Measurements from ENCODE around the gene MAPRE2.
"Not testable (repeated sequence)": the region's sequence is repeated elsewhere in the genome, so short reads cannot be mapped to it uniquely, and the experiment has no call there.

Gene MAPRE2

DNA sequence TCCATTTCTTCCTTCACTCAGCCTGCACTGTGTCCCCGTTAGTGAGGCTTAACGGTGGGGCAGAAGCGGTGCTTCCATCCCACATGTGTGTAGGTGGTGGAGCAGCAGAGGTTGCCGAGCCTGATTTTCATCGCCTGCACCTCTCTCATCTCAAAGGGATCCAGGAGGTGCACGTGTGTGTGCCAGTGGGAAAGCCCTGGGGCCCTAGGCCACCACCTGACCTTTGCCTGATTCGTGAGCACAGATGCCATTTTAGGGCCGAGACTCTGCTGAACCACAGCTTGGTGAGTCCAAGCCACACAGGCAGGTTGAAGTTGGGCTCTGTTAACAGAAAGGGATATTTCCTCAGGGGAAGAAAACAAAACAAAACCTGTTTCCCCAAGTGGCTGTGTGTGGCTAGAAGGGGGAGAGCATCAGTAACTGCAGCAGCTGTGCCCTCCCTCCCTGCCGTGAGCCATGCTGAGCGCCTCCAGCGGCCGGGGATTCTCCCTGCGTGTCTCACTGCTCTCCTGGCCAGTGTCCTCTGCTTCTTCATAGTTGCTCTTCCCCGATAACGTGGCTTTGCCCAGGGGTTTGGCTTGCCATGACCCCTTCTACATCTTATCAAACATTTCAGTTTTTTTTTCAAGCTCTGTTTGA, 81.5 kb downstream of the MAPRE2 start:
- DNase-seq (ENCODE audit: low read depth): no peak

DNA sequence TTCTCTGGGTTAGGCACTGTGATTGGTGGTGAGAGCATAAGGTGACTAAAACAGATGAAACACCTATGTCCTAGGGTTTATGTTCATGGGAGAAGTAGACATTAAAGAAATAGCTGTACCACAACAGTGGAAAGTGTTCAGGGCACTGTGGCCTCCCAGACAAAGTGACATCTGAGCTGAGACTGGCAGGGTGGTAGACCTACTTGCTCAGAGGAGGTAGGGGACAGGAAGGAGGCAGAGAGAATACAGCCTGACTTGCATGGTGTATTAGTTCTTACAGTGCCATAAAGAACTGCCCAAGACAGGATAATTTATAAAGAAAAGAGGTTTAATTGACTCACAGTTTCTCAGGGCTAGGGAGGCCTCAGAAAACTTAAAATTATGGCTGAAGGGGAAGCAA, 82.6 kb downstream of the MAPRE2 start:
- no peak for DNase-seq (ENCODE audit: low read depth)

DNA sequence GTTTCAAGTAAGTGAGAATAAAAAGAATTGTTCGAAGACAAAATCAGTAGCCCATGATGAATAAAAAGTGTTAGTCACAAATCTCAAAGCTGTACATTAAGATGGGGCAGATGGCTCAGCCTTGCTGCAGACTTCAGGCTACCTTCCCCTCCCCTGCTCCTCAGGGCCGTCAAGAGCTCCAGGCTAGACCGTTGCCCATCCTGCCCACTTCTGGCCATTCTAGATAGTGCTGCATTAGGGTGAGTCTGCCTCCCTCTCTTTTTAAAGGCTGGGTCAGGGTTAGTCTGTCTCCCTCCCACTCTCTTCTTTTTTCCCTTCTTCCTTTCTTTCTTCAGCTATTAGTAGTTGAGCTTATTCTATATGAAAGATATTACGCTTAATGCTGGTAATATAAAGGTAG, 86.0 kb downstream of the MAPRE2 start:
- peak; percentile 17 for DNase-seq (ENCODE audit: low read depth)

DNA sequence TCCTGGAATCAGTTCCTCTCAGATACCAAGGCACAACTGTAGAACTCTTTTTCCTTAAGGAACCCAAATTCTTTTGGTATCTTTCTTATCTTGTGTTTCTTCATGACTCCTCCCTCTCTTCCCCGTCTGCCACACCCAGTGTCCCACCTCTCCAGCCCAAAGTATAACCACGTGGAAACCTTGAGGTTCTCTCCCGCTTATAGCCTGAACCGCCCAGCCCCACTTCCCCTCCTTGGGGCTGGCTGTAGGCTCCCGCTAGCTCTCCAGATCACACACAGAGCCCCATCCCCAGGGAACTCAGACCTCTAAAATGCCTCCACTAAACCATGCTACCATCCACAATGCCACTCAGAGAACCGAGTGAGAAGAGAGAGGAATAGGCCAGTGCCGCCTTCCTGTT, 87.5 kb downstream of the MAPRE2 start:
- DNase-seq (ENCODE audit: low read depth): no peak

DNA sequence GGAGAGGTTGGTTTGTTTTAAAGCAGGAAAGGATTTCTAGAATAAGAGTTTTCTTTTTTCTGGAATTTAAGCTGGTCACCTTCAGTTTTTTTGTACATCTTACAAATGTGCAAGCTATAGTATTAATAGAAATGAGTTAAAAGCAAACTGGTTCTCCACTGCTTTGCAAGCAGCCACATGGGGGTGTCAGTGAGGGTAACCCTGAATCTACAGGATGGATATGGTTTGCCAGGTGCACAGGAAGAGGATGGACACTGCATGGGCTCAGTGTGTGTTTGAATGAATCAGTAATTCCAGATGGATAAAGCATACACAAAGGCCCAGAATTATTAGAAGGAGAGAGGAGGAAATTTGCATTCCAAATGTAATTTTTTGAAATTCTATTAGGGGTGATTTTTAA, 89.0 kb downstream of the MAPRE2 start:
- DNase-seq (ENCODE audit: low read depth): no peak

DNA sequence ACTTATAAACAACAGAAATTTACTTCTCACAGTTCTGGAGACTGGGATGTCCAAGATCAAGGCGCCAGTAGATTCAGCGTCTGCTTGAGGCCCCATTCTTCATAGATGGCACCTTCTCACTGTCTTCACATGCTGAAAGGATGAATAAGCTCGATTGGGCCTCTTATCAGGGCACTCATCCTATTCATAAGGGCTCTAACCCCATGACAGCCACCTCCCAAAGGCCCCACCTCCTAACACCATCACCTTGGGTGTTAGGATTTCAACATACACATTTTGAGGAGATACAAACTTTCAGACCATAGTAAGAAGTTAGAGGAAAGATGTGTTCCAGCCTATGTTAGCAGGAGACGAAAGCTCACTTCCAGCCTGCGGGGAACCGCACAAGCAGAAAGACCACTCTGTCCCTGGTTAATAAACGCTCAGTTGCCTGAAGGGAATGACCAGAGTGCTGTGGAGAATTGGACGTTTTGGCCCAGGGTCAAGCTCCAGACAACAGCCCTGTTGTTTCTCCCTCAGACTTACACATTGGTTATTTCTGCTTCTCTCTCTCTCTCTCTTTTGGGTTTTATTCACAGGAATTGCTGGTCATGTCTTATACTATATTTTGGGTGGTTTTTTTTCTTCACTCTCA, 90.3 kb downstream of the MAPRE2 start:
- DNase-seq (ENCODE audit: low read depth): no peak

DNA sequence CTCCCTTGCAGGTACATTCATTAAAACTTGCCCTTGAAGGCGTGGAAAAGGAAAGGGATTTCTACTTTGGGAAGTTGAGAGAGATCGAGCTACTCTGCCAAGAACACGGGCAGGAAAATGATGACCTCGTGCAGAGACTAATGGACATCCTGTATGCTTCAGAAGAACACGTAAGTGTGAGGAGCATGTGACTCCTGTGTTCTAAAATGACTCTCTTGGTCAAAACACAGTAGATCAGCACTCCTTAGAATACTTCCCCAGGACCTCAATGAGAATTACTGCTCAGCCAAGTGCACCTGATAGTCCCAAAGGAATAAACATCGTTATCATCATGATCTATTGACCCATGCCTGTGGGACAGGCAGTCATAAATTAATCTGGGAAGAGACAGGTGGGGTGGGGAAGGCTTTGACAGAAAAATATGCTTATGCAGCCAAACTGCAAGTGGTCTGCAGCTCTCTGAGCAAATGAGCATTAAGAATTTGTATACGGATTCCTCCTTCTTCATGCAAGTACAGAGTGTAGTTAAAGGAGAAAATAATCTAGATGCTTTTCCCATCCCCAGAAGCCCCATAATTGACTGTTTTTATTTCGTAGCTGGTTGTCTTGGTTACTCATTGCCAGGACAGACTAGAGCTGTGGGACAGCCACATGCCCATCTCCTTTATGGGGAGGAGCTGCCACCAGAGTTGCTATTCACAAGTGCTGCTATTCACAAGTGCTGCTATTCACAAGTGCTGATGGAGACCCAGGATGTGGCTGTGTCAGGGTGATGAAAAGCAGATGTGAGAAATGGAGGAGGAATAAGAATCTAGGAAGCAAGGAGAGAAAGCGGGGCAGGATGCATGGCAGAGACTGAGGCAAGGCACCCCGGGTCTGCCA, 91.0 kb downstream of the MAPRE2 start:
- DNase-seq (ENCODE audit: low read depth): peak; percentile 17

DNA sequence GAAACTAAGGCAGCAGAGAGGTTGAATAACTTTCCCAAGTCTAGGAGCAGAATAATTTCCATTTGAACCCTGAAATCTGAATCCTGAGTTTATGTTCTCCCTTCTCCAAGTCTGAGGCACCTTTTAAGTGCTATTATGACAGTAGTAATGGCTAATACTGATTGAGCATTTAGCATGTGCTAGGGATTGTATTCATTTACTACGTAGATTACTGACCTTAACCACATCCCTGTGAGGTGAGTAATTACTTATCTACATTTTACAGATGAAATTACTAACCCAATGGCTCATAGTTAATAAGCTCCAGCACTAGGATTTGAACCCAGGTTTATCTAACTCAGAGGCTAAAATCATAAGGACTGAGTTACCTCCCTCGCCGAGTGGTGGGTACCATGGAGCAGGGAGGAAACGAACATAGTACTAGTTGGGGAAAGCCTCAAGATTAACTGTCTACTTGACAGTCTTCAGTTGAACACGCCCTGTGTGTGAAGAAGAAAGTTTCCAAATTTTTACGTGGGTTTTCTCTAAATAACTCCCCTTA, 93.0 kb downstream of the MAPRE2 start:
- no peak for DNase-seq (ENCODE audit: low read depth)

DNA sequence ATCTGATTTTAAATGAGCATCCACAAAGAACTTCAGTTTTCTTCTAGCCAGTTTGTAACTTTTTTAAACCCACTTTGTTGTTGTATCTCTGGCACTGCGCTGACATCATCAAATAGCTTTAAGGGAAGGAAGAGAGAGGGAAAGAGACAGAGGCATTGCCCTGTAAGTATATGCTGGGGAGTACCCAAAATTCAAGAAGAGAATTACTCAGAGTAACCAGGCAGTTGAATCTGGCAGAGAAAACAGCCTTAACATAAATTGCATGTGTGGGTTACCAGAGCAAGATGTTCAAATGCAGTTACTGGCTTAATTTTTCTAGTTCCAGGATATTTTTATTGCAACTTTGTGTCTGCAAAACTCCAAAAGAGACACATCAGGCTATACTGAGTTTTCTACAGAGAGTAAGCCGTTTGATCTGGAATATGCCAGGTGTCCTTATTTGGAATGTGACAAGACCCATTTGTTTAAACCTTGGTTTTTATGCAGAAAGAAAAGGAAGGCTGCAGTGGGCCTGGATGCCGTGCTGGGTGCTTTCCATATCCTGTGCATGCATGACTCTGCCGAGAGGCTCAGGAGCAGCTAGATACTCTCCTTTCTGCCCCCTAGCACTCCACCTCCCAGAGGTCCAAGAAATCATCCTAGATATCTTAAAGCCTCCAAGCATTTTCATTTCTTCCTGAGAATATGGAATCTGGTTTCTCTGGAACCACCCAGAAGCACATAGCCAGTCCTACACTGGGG, 93.7 kb downstream of the MAPRE2 start:
- no peak for DNase-seq (ENCODE audit: low read depth)

DNA sequence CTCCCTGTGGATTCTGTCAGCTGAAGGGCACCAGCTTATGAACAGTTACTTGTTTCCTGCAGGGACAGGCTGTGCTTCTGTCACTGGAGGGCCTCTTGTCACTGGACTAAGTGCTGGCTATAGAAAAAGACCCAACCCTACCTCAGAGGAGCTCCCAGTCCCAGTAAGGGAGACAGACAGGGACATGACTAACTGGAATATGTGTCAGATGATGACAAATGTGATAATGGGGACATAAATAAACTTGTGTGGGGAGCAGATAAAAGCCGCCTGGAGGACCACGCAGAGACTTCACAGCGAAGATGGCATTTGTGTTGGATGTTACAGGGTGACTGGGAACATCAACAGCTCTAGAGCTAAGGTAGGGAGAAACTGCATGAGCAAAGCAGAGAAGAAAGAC, 95.0 kb downstream of the MAPRE2 start:
- no peak for DNase-seq (ENCODE audit: low read depth)

DNA sequence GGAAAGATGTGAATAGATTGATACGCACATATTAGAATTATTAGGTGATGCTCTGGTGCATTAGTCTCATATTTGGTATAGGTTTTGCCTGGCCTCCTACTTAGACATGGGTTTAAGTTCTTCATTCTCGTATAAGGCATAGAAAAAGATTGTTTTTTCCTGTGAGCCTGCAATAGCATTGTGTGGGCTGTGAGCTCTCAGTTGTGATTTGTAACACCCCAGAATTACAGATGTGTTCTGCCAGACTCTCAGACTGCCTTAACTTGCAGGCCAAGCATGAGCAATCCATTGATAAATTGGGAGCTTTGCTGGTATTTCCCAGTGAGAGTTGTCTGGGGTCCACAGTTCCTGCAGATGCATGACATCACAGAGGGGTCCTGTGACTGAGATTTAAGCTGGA, 95.7 kb downstream of the MAPRE2 start:
- no peak for DNase-seq (ENCODE audit: low read depth)

DNA sequence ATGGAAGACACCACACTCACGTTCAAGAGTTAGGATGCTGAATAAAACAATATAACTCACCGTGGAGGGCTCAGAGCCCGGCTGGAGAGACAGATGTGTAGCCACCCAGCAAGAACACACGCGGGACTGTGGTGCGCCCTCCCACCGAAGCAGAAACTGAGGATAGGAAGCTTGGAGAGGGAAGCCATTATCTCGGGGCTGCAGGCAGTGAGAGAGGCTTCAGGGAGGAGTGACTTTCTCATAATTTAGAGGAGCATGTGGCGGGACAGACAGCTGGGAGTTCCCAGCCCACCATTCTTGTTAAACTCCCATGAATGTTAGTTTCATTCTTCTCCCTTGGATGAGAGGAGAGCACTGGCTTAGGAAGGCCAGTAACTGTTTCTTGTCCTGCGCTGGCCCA, 96.4 kb downstream of the MAPRE2 start:
- no peak for DNase-seq (ENCODE audit: low read depth)

DNA sequence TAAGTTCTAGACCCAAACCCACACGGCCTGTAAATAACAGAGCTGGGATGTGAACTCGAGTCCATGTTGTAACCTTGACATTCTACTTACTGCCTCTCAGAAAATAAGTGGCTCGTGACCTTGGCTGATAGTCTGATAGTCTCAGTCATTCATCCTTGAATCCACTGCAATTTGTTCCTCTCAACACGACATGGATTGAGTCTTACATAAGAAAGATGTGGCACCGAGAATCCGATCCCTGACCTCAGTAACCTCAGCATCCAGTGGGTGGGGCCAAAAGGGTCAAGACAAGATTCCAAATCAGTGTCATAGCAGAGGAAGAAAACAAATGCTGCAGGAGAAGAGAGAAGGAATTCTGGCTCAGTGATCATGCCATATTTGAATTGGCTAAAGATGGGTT, 97.6 kb downstream of the MAPRE2 start:
- no peak for DNase-seq (ENCODE audit: low read depth)

DNA sequence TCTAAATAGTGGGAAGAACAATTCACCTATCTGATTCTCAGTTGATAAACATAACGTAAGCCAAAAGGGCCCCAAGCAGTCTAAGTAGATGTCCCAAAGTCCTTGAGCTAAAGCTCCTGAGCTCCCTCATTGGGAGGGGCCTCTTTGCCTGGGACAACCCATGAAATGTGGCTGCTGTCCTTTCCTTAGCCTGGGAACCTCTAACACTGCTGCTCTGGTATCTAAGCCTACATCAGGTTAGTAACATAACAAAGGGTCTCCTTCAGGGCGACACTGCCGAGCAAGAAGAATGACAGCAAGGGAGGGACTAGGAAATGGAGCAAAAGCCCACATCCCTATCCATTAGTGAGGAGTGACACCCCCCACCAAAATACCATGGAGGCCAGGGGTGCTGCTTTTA, 98.3 kb downstream of the MAPRE2 start:
- no peak for DNase-seq (ENCODE audit: low read depth)

DNA sequence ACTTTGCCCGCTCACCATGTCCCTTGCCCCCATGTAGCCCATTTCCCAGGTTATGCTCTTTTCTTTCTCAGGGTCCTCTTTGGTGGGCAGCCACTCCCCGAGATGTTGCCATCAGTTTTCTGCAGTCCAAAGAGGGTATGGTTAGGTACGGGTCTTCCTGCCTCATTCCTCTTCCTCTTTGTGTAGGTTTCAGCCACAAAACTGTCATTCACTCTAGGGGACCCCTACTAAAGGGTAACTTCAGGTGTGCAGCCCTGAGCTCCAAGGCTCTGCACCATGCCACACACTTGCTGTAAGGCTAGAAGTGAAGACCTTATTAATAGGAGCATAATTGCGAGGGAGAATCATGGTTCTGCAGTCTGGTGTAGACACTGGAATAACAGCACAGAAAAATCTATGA, 99.9 kb downstream of the MAPRE2 start:
- DNase-seq (ENCODE audit: low read depth): no peak

DNA sequence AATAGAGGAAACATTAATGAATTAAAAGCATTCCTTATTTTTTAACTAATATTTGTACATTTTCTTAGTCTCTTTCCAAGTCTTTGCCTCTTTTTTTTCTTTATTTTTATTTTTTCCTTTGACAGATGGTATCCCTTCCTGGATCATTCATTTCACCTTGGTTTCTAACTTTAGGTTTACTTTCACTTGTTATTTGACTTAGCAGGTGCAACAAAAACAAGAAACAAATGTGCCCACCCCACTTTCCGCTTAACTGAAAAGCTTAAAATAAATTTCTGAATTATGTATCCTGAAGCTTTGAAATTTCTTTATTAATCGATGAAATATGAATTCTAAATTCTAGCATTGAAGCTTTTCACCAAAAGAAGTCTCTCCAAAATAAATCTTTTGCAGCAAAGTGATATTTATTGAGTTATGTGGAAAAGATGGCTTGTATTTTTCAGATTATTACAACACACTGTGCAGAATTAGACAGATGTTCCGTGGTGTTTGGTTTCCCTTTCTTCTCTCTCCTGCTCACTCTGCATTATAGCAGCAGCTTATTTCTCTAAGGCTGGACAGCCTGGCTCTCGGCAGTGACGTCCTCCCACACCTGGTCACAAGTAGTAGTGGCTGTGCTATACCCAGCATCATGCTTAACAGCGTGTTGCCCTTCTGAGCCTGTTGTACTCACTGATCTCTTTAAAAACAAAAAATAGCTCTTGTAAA, 100.5 kb downstream of the MAPRE2 start:
- DNase-seq (ENCODE audit: low read depth): no peak

DNA sequence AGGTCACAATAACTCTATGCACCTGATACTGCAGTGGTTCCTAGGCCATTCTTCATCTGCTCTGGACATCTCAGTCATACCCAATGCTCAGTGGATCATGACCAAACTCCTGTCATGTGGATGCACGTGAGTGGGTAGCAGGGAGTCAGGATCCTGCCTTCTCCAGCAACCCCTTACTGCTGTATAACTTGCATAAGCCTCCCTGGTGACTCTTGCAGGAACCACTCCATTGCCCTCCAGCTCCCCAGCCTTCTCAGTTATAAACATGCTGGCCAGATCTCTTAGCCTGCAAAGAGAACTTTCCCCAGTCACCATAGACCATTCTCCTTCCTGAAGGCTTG, 101.0 kb downstream of the MAPRE2 start:
- no peak for DNase-seq (ENCODE audit: low read depth)

DNA sequence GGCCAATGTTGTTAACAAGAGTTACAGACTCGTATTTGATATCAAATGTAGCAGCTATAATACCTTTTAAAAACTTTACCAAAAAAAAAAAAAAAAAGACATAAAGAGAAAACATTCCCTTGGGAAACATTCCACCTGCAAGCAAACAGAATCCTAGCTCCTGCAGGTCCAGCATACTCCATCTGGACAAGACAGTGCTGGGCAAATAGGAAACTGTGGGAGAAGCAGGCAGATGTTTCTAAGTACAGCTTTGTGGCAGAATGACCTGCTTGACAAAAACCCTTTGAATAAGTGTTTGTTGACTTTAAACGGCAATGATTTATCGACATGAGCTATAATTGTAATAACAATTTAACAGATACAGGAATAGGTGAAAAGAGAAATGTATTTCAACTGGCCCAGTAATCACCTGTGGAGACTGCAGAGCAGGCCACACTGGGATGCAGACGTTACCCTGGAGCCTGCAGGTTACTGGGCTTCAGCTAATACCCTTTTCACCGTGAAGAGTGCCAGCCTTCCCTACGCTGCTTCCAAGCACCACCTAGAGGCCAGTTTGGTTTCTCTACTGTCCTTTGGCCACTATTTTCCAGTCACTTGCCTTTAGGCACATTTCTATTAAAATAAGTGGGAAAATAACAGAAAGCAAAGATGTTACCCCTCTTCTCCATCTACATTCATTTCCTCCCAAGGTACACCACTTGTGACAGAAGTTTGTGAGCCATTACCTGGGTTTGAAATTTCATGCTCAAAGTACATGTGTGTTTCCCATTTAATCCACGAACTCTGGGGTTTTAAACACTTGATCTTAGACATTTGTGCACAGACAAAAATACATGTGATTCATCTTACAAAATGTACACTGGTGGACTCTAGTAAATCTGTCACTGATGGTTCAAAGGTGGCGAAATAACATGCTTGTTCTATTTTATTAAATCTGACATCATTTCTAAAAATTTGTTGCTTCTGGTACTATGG, 102.7 kb downstream of the MAPRE2 start:
- peak; percentile 61 for DNase-seq (ENCODE audit: low read depth)

DNA sequence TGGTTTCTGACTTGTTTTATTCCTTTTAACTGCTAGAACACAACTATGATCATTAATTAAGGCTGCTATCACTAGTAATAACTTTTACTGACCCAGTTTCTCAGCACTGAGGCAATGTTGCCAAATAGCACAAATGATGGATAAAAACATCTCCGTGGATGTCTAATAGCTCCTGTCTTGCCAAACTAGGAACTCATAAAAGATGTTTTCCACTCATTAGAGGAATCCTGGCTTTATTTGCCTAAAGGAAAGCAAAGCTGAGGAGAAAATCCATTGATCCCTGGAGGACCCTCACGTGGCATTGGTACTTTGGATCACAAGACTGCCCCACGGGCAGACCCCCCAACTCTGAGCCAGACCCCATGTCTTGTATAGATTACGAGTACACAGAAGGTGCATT, 103.5 kb downstream of the MAPRE2 start:
- no peak for DNase-seq (ENCODE audit: low read depth)

DNA sequence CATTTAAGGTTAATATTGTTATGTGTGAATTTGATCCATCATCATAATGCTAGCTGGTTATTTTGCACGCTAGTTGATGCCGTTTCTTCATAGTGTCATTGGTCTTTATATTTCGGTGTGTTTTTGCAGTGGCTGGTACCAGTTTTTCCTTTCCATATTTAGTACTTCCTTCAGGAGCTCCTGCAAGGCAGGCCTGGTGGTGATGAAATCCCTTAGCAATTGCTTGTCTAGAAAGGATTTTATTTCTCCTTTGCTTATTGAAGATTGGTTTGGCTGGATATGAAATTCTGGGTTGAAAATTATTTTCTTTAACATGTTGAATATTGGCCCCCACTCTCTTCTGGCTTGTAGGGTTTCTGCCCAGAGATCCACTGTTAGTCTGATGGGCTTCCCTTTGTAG, 109.0 kb downstream of the MAPRE2 start:
- not testable (repeated sequence) for DNase-seq (ENCODE audit: low read depth)

Measured in EH (cell line).